ENCODE results near the gene NTM.

GRCh38 chr11:131737357-131737756, 366.9 kb downstream of the NTM start:
- no peak for TF ChIP-seq CTCF (IDR thresholded peaks at IDR 0.05)
- no peak for TF ChIP-seq POLR2A (IDR thresholded peaks at IDR 0.05)

All from uterus (tissue), 2 donors.